CD4-positive, alpha-beta T cell treated with Interleukin-12 subunit alpha and Interleukin-12 subunit beta, for 1 hour (primary cell): ENCODE measurements around the gene SSX2IP.
"Not testable (repeated sequence)": the region's sequence is repeated elsewhere in the genome, so short reads cannot be mapped to it uniquely, and the experiment has no call there.

Experiments used
- DNase-seq: peaks from one replicate; pipeline ENCODE4 v3.0.0-alpha.2; 2020

Gene SSX2IP

GRCh38 chr1:84674021-84674420 lies 16.2 kb downstream of the SSX2IP start:
- no peak for DNase-seq

GRCh38 chr1:84672080-84672854 lies 18.0 kb downstream of the SSX2IP start:
- DNase-seq, result no peak

- no peak for DNase-seq
These were observed 20.4 kb downstream of the SSX2IP start for GRCh38 chr1:84669831-84670230.

DNA sequence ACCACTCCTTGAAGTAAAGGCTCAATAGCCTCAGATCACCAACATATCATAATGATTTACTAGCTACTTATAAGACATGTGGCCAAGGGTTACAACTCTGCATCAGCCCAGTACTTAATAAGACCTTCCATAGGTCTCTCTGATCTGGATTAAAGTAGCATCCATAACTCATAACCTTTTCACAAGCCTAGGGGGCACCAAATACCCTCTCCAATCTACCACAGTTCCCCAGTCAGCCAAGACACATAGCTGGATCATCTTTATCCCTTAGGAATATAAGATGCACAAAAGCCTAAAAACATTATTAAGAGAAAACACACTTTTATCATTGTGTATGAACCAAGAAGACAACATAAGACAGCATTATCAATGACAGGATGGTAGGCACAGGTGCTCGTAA lies 22.1 kb downstream of the SSX2IP start:
- DNase-seq, result peak; percentile 36

DNA sequence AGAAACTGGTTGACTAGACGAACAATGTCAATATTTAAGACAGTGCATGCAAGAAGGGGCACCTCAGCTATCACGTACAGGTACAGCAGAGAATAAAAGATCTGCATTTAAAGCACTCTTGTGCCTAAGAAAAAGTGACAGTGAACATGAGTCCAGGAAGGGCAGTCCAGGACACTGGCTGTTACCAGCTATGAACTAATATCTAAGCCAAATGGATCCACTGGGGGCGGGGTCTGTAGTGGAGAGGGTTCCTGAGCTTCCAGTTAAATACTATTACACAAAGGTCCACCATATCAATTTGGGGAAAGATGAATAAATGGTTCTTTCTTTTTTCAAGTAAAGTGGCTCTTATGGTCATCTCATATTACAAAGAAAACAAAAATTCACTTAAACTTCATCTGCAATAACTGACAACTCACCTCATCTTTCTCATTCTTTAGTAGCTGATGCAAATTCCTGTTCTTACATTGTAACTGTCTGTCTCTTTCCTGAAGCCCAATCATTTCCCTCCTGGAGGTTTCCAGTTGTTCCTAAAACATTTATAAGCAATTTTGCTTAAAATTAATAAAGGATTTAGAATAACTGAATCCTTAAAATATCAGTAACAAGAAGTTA lies 24.5 kb downstream of the SSX2IP start:
- no peak for DNase-seq

- no peak for DNase-seq
These were observed 37.1 kb downstream of the SSX2IP start for GRCh38 chr1:84653130-84653677.

DNA sequence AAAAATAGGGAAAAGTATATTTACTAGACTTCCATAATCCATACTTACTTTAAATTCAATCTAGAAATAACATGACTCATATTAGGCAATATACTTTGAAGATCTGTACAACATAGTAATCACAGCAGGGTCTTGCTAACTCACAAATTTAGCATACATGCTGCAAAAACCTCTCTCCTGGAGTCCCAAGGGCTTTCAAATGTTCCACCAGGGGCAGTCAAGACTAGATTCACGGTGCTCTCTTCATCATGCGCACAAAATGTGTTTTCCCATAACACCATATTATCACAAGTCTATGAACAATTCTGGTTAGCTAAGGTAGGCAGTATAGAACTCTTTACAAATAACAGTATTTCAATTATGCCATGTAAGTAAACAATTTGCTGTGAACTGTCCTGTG lies 45.8 kb downstream of the SSX2IP start:
- DNase-seq, result no peak

- DNase-seq, result no peak
These were observed 47.1 kb downstream of the SSX2IP start for GRCh38 chr1:84643183-84643582.

DNA sequence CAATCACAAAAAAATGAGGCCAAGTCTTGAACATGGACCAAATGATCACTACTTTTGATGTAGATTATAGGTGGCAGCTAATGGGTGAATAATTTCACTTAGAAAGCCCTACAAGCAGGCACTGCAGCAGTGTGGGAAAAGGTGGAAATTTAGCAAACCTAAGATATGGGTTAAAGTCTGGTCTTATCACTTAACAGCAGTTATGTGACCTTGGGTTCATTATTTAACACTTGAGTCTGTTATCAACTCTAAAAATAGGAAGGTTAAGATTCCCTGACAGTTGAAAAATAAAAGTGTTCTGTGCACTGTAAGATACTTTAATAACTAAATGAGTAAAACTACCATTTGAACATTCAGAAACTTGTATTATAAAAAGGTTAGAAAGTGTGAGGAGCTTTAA lies 47.5 kb downstream of the SSX2IP start:
- no peak for DNase-seq

- DNase-seq, result not testable (repeated sequence)
These were observed 50.5 kb downstream of the SSX2IP start for GRCh38 chr1:84639731-84640130.

- no peak for DNase-seq
These were observed 54.8 kb downstream of the SSX2IP start for GRCh38 chr1:84635429-84635828.

GRCh38 chr1:84634536-84635205 lies 55.6 kb downstream of the SSX2IP start:
- no peak for DNase-seq

GRCh38 chr1:84632673-84633434 lies 57.4 kb downstream of the SSX2IP start:
- no peak for DNase-seq

GRCh38 chr1:84632137-84632536 lies 58.1 kb downstream of the SSX2IP start:
- DNase-seq, result no peak

- no peak for DNase-seq
These were observed 65.4 kb downstream of the SSX2IP start for GRCh38 chr1:84624876-84625275.

DNA sequence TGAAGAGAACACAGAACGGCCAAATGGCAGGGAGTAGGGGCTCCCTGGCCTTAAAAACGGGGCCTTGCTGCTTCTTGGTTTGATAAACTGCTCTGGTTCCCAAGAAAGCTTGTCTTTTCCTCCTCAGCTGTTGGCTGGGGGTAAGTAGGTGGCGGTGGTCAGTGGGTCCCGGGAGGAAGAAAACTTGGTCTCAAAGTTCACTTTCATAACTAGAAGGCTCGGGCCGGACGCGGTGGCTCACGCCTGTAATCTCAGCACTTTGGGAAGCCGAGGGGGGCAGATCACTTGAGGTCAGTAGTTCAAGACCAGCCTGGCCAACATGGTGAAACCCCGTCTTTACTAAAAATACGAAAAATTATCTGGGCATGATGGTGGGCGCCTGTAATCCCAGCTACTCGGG lies 68.7 kb downstream of the SSX2IP start:
- DNase-seq, result no peak

DNA sequence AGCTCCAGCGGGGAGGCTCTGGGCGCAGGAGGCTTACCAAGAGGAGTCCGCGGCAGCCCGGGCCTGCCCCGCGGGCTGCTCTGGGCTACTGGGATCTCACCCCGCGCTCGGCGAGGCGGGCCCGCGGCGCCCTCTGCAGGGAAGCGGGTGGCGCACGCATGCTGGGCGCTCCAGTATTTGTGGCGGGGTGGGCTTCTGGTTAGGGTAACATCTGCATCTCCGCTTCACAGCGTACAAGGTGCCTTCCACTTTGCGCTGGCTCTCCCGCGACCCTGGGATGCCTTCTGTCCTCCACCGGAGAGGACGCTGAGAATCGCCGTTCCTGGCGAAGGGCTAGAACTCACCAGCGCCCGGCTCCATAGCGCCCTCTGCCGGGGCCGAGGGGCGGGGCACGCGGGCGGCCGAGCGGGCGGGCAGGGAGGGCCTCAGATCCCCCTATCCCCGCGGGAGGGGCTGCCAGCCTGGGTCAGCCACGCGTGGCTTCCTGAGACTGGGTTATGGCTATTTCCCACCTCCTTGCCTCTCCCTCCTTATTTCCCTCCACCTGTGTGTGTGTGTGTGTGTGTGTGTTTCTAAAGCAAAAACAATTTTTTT lies 69.4 kb downstream of the SSX2IP start:
- peak; percentile 83 for DNase-seq

GRCh38 chr1:84619383-84620102 lies 70.7 kb downstream of the SSX2IP start:
- DNase-seq, result no peak

DNA sequence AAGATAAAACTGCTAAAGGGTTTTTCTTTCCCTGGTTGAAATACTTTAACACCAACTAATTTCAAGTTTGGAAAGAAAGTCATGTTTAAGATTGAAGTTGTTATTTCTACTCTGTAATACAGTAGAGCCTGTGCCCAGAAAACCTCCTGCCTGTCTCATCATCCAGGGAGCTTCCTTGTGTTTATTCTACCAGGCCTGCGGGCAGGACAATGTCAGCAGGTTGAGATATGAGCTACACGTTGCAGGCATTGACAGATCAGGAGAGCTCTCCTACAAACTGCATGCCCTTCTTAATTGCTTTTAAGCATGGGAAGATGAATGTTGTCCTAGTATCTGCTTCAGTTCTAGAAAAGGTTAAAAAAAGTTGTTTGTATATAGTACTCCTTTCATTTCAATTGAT lies 72.9 kb downstream of the SSX2IP start:
- no peak for DNase-seq

- DNase-seq, result no peak
These were observed 74.5 kb downstream of the SSX2IP start for GRCh38 chr1:84615790-84616189.

- no peak for DNase-seq
These were observed 76.4 kb downstream of the SSX2IP start for GRCh38 chr1:84613887-84614286.

DNA sequence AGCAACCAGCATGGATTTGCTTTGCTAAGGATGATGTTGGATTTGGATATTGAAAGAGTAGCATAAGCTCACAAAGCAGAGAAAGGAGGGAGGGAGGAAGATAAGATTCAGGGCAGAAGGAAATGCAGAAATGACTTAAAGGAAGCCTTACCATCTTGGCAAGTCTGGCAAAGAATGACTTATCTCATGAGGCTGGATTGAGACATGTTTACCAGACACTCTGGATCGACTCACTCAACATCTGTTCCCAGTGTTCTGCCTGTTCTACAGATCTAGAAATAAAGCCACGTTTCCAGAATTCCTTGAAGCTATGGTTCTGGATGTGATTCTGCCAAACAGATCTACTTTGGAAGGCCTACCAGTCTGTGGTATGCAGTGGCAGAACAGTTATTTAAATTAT lies 77.2 kb downstream of the SSX2IP start:
- DNase-seq, result no peak
